Measurements from ENCODE around the gene KLF1. TPM values are rescaled to one million over a fixed set of nuclear protein-coding genes. Genes with fewer than 3 reads are reported as not detected.

Gene KLF1
- total and polyA plus RNA-seq, 2 of the 13 experiments (the other 11 are each of a cell fraction or from before 2014, with no cell fraction given) = not detected

- TF ChIP-seq RXRB (CRISPR knock-in tag; IDR thresholded peaks at IDR 0.05; ENCODE audit: borderline replicate concordance) (peak; percentile 17; the same call in 1 of the 2 replicates), PREB (CRISPR knock-in tag; IDR thresholded peaks at IDR 0.05) (no peak), ZNF850 (CRISPR knock-in tag; conservative IDR thresholded peaks at IDR 0.05) (0 out of 2 replicates have a peak, but pooled peaks have one; percentile 41), ZSCAN9 (CRISPR knock-in tag; IDR thresholded peaks at IDR 0.05; ENCODE audit: borderline replicate concordance) (peak; percentile 65), ZNF788 (CRISPR knock-in tag; IDR thresholded peaks at IDR 0.05; ENCODE audit: borderline replicate concordance) (peak; percentile 66; the same call in 1 of the 2 replicates), ZNF362 (CRISPR knock-in tag; IDR thresholded peaks at IDR 0.05; ENCODE audit: borderline replicate concordance) (0 out of 2 replicates have a peak, but pooled peaks have one; percentile 53), PHF5A (CRISPR knock-in tag; IDR thresholded peaks at IDR 0.05; ENCODE audit: low read depth, unreplicated experiment) (peak; percentile 34), SMAD3 (CRISPR knock-in tag; IDR thresholded peaks at IDR 0.05) (no peak), IKZF1 (IDR thresholded peaks at IDR 0.05) (no peak), HCFC1 (IDR thresholded peaks at IDR 0.05; ENCODE audit: low read depth, low read length) (peak; percentile 50), ZBTB42 (CRISPR knock-in tag; IDR thresholded peaks at IDR 0.05) (0 out of 2 replicates have a peak, but pooled peaks have one; percentile 25), PAWR (CRISPR knock-in tag; IDR thresholded peaks at IDR 0.05; ENCODE audit: borderline replicate concordance) (0 out of 2 replicates have a peak, but pooled peaks have one; percentile 61), MXD4 (CRISPR knock-in tag; IDR thresholded peaks at IDR 0.05) (peak; percentile 99), TMF1 (CRISPR knock-in tag; IDR thresholded peaks at IDR 0.05; ENCODE audit: low read depth) (no peak), ZNF136 (CRISPR knock-in tag; IDR thresholded peaks at IDR 0.05; ENCODE audit: low read depth) (no peak), ZNF563 (CRISPR knock-in tag; IDR thresholded peaks at IDR 0.05) (no peak), BCL3 (CRISPR knock-in tag; IDR thresholded peaks at IDR 0.05) (no peak; the same call in 1 of the 2 replicates), SYNCRIP (IDR thresholded peaks at IDR 0.05; ENCODE audit: insufficient read depth, low read depth, low read length) (no peak), ZSCAN22 (CRISPR knock-in tag; IDR thresholded peaks at IDR 0.05) (no peak), POLR2AphosphoS5 (IDR thresholded peaks at IDR 0.05; ENCODE audit: low read depth, low read length) (peak; percentile 91), SRSF9 (IDR thresholded peaks at IDR 0.05; ENCODE audit: borderline replicate concordance, insufficient read depth, low read depth, low read length, poor library complexity, severe bottlenecking) (no peak), ZNF790 (CRISPR knock-in tag; IDR thresholded peaks at IDR 0.05; ENCODE audit: borderline replicate concordance) (no peak), ZNF576 (CRISPR knock-in tag; IDR thresholded peaks at IDR 0.05) (no peak; the same call in 1 of the 2 replicates), YEATS4 (CRISPR knock-in tag; IDR thresholded peaks at IDR 0.05; ENCODE audit: borderline replicate concordance) (peak; percentile 35; the same call in 1 of the 2 replicates), ZNF891 (CRISPR knock-in tag; IDR thresholded peaks at IDR 0.05) (peak; percentile 58; the same call in 1 of the 2 replicates), ZNF232 (CRISPR knock-in tag; IDR thresholded peaks at IDR 0.05; ENCODE audit: borderline replicate concordance) (no peak), ZSCAN31 (CRISPR knock-in tag; IDR thresholded peaks at IDR 0.05; ENCODE audit: low read depth) (0 out of 2 replicates have a peak, but pooled peaks have one; percentile 28)
These were observed 4.0 kb upstream of the KLF1 start, which contains the start of gene GCDH (continued) for GRCh38 chr19:12890787-12891552.
